GM23248 (cell line): ENCODE data around the gene GLI1. TPM values are rescaled to one million over a fixed set of nuclear protein-coding genes. Genes with fewer than 3 reads are reported as not detected.
A peak's percentile ranks its signal among the peaks of the same experiment; 100 is the strongest.

Source experiments
- DNase-seq: peaks from one replicate; pipeline ENCODE4 v3.0.0-alpha.2; 2015
- H2AFZ ChIP-seq: fragments of 200-600 bp; sonication (generic); 2 replicates; pipeline ENCODE4 v1.6.1; 2016; ENCODE audit warnings: antibody characterized with exemption
- H3F3A ChIP-seq: fragments of 200-600 bp; sonication (generic); 2 replicates; pipeline ENCODE4 v1.6.1; 2016; ENCODE audit warnings: mild to moderate bottlenecking, antibody characterized with exemption, mixed run types; ENCODE audit not compliant: insufficient read depth
- H3K27ac ChIP-seq: fragments of 200-600 bp; sonication (generic); 2 replicates; pipeline ENCODE4 v1.5.1; 2016; ENCODE audit warnings: mild to moderate bottlenecking
- H3K27me3 ChIP-seq: fragments of 200-600 bp; sonication (generic); replicated peaks from 2 replicates; pipeline ENCODE4 v1.6.1; 2016; ENCODE audit warnings: mild to moderate bottlenecking; ENCODE audit not compliant: insufficient read depth
- H3K36me3 ChIP-seq: fragments of 200-600 bp; sonication (generic); 2 replicates; pipeline ENCODE4 v1.6.1; 2016; ENCODE audit warnings: low read depth, mild to moderate bottlenecking
- H3K4me1 ChIP-seq: fragments of 200-600 bp; sonication (generic); 2 replicates; pipeline ENCODE4 v1.6.1; 2016; ENCODE audit warnings: mild to moderate bottlenecking; ENCODE audit not compliant: insufficient read depth
- H3K4me2 ChIP-seq: fragments of 200-600 bp; sonication (generic); one replicate; pipeline ENCODE4 v1.6.1; 2016; ENCODE audit warnings: mild to moderate bottlenecking; ENCODE audit not compliant: unreplicated experiment
- H3K4me3 ChIP-seq: fragments of 200-600 bp; sonication (generic); 2 replicates; pipeline ENCODE4 v1.5.1; 2016; ENCODE audit warnings: mild to moderate bottlenecking
- H3K79me2 ChIP-seq: fragments of 200-600 bp; sonication (generic); 2 replicates; pipeline ENCODE4 v1.6.1; 2016; ENCODE audit warnings: mild to moderate bottlenecking; ENCODE audit not compliant: insufficient read depth
- H3K9ac ChIP-seq: fragments of 200-600 bp; sonication (generic); 2 replicates; pipeline ENCODE4 v1.6.1; 2016; ENCODE audit warnings: mild to moderate bottlenecking
- H3K9me2 ChIP-seq: fragments of 200-600 bp; sonication (generic); 2 replicates; pipeline ENCODE4 v1.6.1; 2016; ENCODE audit warnings: mixed run types, mild to moderate bottlenecking, moderate library complexity; ENCODE audit not compliant: insufficient read depth
- H3K9me3 ChIP-seq: fragments of 200-600 bp; sonication (generic); one replicate; pipeline ENCODE4 v1.6.1; 2017; ENCODE audit warnings: low read depth
- H4K20me1 ChIP-seq: fragments of 200-600 bp; sonication (generic); 2 replicates; pipeline ENCODE4 v1.6.0; 2016; ENCODE audit not compliant: insufficient read depth
- EZH2 ChIP-seq: fragments of 200-600 bp; sonication (generic); IDR thresholded peaks from 2 replicates; pipeline ENCODE4 v1.6.1; 2018; ENCODE audit warnings: antibody characterized with exemption, mild to moderate bottlenecking; ENCODE audit not compliant: insufficient read depth, poor library complexity, severe bottlenecking
- EZH2phosphoT487 ChIP-seq: fragments of 200-600 bp; sonication (generic); IDR thresholded peaks from 2 replicates; pipeline ENCODE4 v1.6.1; 2018; ENCODE audit warnings: antibody characterized with exemption, moderate library complexity, mild to moderate bottlenecking, low read depth; ENCODE audit not compliant: insufficient read depth
- WGBS, 2 experiments: methylation state at CpG; one replicate each; pipeline ENCODE4 v1.1.6; 2015 to 2017; ENCODE audit warnings: low lambda C conversion rate in 2 of 2, low coverage in 1 of 2; ENCODE audit errors: missing lambda C conversion rate in 2 of 2; 5-methylcytosine and 5-hydroxymethylcytosine counted together
- in situ Hi-C: fragments of 300-500 bp; cut with MboI; formaldehyde crosslinking; loops from 2 replicates; pipeline ENCODE4 v1.15.0; 2020
- polyA plus RNA-seq: library from polyadenylated mRNA; unstranded; fragments of >200 nt; fragmentation: Nextera tagmentation; extraction: Ambion mirVana; gene quantifications from 2 replicates; pipeline ENCODE4 v1.2.1, GENCODE V29; 2016
- total RNA-seq: library from RNA; depleted of rRNA; stranded (reverse); fragments of >200 nt; shearing (Covaris generic); gene quantifications from 2 replicates; pipeline ENCODE4 v1.2.3, GENCODE V29; 2014

The GLI1 gene
- total and polyA plus RNA-seq, 2 experiments from 2014 or later = 1.0 to 1.8 TPM

DNA sequence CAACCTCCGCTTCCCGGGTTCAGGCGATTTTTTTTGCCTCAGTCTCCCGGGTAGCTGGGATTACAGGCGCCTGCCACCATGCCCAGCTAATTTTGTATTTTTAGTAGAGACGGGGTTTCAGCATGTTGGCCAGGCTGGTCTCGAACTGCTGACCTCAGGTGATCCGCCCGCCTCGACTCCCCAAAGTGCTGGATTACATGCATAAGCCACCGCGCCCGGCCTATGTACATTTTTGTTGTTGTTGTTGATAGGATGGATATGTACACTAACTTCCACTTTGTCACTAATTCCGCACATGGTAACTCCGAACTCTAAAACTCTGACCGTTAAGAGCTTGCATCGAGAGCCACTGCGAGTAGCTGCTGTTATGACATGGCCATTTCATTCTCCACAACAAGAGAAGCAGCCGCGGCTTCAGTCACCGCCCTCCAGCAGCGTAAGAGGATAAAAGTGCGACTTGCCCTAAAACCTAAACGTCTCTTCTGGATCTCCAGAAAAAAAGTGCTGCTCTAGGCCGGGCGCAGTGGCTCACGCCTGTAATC lies 27.5 kb downstream of the GLI1 start:
- Histone ChIP-seq H3K4me3 (peak overlapping the region; percentile 97; the same call in 1 of the 2 replicates), H4K20me1 (no peaks in the 10 kb centered on the region), H2AFZ (peak overlapping the region; percentile 81), H3F3A (peaks cover 11% of the 10 kb centered on the region), H3K9ac (peak overlapping the region; percentile 89; the same call in 1 of the 2 replicates), H3K4me2 (peak overlapping the region; percentile 96), H3K79me2 (peaks cover 43% of the 10 kb centered on the region), H3K27me3 (no peaks in the 10 kb centered on the region), H3K9me3 (no peaks in the 10 kb centered on the region), H3K36me3 (peaks cover 31% of the 10 kb centered on the region), H3K27ac (no peak overlapping the region), H3K4me1 (peaks cover 11% of the 10 kb centered on the region), H3K9me2 (no peaks in the 10 kb centered on the region)
- TF ChIP-seq EZH2phosphoT487 (no peak), EZH2 (no peak)
- no peak for DNase-seq
- in situ Hi-C loops = no loop called here
- WGBS, 2 experiments = 91% methylated on average over 25 to 27 of the region's 27 CpGs

DNA sequence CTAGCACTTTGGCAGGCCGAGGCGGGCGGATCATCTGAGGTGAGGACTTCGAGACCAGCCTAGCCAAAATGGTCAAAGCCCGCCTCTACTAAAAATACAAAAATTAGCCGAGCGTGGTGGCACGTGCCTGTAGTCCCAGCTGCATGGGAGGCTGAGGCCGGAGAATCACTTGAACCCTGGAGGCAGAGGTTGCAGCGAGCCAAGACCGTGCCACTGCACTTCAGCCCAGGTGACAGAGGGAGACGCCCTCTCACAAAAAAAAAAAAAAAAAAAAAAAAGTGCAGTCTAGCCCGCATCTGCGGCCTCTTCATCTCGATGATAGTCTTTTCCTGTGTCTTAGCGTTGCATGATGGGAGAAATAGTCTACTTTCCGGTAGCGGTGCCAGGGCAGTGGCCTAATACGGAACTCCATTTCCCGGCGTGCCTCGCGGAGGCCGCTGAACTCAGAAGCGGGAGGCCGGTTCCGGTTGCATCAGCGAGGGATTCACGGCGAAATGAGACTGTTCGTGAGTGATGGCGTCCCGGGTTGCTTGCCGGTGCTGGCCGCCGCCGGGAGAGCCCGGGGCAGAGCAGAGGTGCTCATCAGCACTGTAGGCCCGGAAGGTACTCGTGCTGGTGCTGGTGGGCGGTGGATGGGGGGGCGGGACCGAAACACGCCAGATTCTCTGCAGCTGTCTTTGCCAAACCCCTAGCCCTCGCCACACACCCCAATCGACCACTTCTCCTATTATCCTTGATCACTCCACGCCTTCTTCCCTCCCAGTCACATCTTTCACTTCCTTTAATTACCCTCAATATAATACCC lies 28.2 kb downstream of the GLI1 start, which contains the start of gene MARS1:
Gene MARS1, plus strand, starts transcription at position 472 of the 805 bp plus-strand sequence. Its CDS starts 23 bp downstream, at position 495.
- Histone ChIP-seq H3K9me2 (no peaks in the 10 kb centered on the region), H3K4me3 (peak within 1 kb of the TSS; percentile 97), H3F3A (peaks cover 11% of the 10 kb centered on the region), H4K20me1 (no peaks in the 10 kb centered on the region), H3K9ac (peak within 1 kb of the TSS; percentile 89), H3K36me3 (peaks cover 33% of the 10 kb centered on the region), H3K9me3 (no peaks in the 10 kb centered on the region), H3K27ac (peak within 1 kb of the TSS; percentile 48), H3K4me1 (peaks cover 11% of the 10 kb centered on the region), H3K27me3 (no peaks in the 10 kb centered on the region), H2AFZ (peak within 1 kb of the TSS; percentile 81), H3K79me2 (peaks cover 46% of the 10 kb centered on the region), H3K4me2 (peak within 1 kb of the TSS; percentile 96)
- TF ChIP-seq EZH2phosphoT487 = no peak
- no peak for TF ChIP-seq EZH2
- 7% methylated on average over 38 to 46 of the region's 47 CpGs for WGBS, 2 experiments
- DNase-seq = peak; percentile 99
- in situ Hi-C loops = no loop called here

DNA sequence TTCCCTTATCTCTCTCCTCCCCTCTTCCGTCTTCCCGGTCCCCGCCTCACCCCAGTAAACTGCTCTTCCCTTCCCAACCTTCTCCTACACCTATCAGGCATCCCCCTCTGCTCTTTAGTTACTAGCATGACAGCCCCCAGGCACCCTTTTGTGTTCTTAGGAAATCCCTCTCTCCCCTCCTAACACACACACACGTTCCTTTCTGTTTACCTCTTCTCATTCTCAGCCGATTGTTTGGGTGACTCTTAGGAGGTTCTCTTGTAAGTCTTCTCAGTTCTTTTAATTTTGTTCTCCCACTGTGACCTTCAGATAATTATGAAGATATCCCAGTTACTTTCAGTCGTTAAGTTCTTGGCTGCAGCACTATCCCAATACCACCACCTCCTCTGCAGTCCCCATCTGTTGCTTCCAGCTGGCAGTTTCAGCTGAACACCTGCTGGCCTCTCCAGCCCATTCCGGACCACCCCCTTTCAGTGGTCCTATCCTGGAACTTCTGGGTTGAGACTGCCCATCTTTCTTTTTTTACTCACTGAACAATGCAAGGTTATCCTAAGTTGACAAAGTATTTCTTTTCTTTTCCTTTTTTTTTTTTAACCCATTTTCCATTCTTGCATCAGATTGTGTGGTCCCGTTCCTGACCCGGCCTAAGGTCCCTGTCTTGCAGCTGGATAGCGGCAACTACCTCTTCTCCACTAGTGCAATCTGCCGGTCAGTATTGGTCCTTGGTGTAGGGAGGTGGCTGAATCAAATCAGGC lies 29.0 kb downstream of the GLI1 start:
- H3K36me3 ChIP-seq = peaks cover 36% of the 10 kb centered on the region
- in situ Hi-C loops = no loop called here
- no peaks in the 10 kb centered on the region for H3K27me3 ChIP-seq
- DNase-seq = peak; percentile 38
- H3K9ac ChIP-seq = peak overlapping the region; percentile 89
- H3K9me3 ChIP-seq = no peaks in the 10 kb centered on the region
- peaks cover 5% of the 10 kb centered on the region for H3K4me1 ChIP-seq
- H3F3A ChIP-seq = peaks cover 5% of the 10 kb centered on the region; the same call in 1 of the 2 replicates
- peak overlapping the region; percentile 48 for H3K27ac ChIP-seq
- H3K79me2 ChIP-seq = peaks cover 49% of the 10 kb centered on the region
- peak overlapping the region; percentile 97 for H3K4me3 ChIP-seq
- H4K20me1 ChIP-seq = no peaks in the 10 kb centered on the region
- no peaks in the 10 kb centered on the region for H3K9me2 ChIP-seq
- WGBS, 2 experiments = 30 to 33% methylated on average over 10 to 11 of the region's 11 CpGs
- TF ChIP-seq EZH2 = no peak
- no peak for TF ChIP-seq EZH2phosphoT487
- H2AFZ ChIP-seq = peak overlapping the region; percentile 81
- peak overlapping the region; percentile 96 for H3K4me2 ChIP-seq

DNA sequence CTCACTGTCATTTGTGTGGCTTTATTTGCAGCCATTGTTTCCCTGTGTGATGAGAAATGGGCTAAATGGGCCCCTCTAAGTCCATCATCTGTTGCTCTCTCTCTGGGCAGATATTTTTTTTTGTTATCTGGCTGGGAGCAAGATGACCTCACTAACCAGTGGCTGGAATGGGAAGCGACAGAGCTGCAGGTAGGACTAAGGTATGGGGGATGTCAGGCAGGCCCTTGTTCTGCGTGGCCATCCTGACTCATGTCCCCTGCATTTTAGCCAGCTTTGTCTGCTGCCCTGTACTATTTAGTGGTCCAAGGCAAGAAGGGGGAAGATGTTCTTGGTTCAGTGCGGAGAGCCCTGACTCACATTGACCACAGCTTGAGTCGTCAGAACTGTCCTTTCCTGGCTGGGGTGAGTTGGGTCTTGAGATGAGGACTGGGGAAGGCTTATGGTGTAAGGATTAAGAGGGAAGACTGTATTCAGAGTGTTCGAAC lies 29.6 kb downstream of the GLI1 start:
- in situ Hi-C loops = no loop called here
- Histone ChIP-seq H3K9me2 (no peaks in the 10 kb centered on the region), H3K9me3 (no peaks in the 10 kb centered on the region), H3F3A (0 out of 2 replicates have a peak, but pooled peaks cover 3% of the 10 kb centered on the region), H2AFZ (no peak overlapping the region), H3K79me2 (peaks cover 49% of the 10 kb centered on the region), H3K4me2 (peak overlapping the region; percentile 96), H3K4me3 (peak overlapping the region; percentile 97), H3K36me3 (peaks cover 40% of the 10 kb centered on the region), H3K27ac (0 out of 2 replicates have a peak overlapping the region, but pooled peaks have one; percentile 48), H4K20me1 (no peaks in the 10 kb centered on the region), H3K27me3 (no peaks in the 10 kb centered on the region), H3K9ac (peak overlapping the region; percentile 89), H3K4me1 (peaks cover 4% of the 10 kb centered on the region)
- TF ChIP-seq EZH2phosphoT487 (no peak), EZH2 (no peak)
- peak; percentile 62 for DNase-seq
- WGBS, 2 experiments = 55 to 60% methylated on average over 5 of the region's 5 CpGs
